Measurements from ENCODE around the gene ZNF609. TPM values are rescaled to one million over a fixed set of nuclear protein-coding genes. Genes with fewer than 3 reads are reported as not detected.

ZNF609 gene
- polyA plus RNA-seq, 1 donor from 2014 or later = 11.8 TPM

DNA sequence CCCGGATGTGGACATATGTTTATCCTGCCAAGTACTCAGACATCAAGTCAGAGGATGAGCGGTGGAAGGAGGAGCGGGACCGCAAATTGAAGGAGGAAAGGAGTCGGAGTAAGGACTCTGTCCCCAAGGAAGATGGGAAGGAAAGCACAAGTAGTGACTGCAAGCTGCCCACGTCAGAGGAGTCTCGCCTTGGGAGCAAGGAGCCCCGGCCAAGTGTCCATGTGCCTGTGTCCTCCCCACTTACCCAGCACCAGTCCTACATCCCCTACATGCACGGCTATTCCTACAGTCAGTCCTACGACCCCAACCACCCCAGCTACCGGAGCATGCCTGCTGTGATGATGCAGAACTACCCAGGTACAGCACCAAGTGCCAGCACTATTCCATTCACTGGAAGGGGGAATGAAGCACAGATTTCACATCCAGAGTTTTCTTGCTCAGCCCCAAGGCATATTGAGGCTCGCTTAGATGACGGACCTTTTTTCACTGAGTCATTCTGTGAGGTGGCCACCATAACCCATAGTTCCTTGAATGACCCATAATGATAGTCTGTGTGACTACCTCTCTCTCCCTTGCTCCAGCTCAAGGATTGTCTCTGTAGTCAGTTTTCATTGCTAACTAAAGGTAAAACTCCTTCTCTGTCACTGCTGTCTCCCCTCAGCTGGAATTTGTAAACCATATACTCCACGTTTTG is 217.9 kb downstream of the ZNF609 start:
- Histone ChIP-seq H4K20me1 (ENCODE audit: insufficient read depth) (no peaks in the 10 kb centered on the region), H3K9me3 (ENCODE audit: low read length) (no peaks in the 10 kb centered on the region), H3K27ac (ENCODE audit: low read length) (no peak overlapping the region), H3K4me3 (ENCODE audit: low read length) (no peak overlapping the region), H3F3A (ENCODE audit: insufficient read depth, low read length, poor library complexity, severe bottlenecking) (no peaks in the 10 kb centered on the region), H3K79me2 (replicated peaks; ENCODE audit: insufficient read depth, low read length) (no peaks in the 10 kb centered on the region), H3K9ac (ENCODE audit: low read length) (no peak overlapping the region), H3K27me3 (ENCODE audit: insufficient read depth, low read depth, low read length) (no peaks in the 10 kb centered on the region), H3K4me2 (ENCODE audit: low read length) (no peak overlapping the region), H2AFZ (ENCODE audit: low read depth, low read length) (no peak overlapping the region), H3K9me2 (ENCODE audit: insufficient read depth, low read length) (no peaks in the 10 kb centered on the region), H3K36me3 (ENCODE audit: insufficient read depth, low read length) (peaks cover 3% of the 10 kb centered on the region)
- no peak for TF ChIP-seq SMC3 (conservative IDR thresholded peaks at IDR 0.05; ENCODE audit: poor library complexity)
- TF ChIP-seq EZH2 (IDR thresholded peaks at IDR 0.05; ENCODE audit: borderline replicate concordance, insufficient read depth, low read length, poor library complexity, severe bottlenecking) = no peak
- TF ChIP-seq POLR2AphosphoS5 (IDR thresholded peaks at IDR 0.05) = no peak
- no peak for TF ChIP-seq TAF1 (IDR thresholded peaks at IDR 0.05; ENCODE audit: low read depth)
- no peak for TF ChIP-seq EP300 (conservative IDR thresholded peaks at IDR 0.05; ENCODE audit: poor library complexity, severe bottlenecking)
- TF ChIP-seq, protein P1, sequence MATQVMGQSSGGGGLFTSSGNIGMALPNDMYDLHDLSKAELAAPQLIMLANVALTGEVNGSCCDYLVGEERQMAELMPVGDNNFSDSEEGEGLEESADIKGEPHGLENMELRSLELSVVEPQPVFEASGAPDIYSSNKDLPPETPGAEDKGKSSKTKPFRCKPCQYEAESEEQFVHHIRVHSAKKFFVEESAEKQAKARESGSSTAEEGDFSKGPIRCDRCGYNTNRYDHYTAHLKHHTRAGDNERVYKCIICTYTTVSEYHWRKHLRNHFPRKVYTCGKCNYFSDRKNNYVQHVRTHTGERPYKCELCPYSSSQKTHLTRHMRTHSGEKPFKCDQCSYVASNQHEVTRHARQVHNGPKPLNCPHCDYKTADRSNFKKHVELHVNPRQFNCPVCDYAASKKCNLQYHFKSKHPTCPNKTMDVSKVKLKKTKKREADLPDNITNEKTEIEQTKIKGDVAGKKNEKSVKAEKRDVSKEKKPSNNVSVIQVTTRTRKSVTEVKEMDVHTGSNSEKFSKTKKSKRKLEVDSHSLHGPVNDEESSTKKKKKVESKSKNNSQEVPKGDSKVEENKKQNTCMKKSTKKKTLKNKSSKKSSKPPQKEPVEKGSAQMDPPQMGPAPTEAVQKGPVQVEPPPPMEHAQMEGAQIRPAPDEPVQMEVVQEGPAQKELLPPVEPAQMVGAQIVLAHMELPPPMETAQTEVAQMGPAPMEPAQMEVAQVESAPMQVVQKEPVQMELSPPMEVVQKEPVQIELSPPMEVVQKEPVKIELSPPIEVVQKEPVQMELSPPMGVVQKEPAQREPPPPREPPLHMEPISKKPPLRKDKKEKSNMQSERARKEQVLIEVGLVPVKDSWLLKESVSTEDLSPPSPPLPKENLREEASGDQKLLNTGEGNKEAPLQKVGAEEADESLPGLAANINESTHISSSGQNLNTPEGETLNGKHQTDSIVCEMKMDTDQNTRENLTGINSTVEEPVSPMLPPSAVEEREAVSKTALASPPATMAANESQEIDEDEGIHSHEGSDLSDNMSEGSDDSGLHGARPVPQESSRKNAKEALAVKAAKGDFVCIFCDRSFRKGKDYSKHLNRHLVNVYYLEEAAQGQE (IDR thresholded peaks at IDR 0.05; ENCODE audit: borderline replicate concordance) = no peak
- TF ChIP-seq, protein P2, sequence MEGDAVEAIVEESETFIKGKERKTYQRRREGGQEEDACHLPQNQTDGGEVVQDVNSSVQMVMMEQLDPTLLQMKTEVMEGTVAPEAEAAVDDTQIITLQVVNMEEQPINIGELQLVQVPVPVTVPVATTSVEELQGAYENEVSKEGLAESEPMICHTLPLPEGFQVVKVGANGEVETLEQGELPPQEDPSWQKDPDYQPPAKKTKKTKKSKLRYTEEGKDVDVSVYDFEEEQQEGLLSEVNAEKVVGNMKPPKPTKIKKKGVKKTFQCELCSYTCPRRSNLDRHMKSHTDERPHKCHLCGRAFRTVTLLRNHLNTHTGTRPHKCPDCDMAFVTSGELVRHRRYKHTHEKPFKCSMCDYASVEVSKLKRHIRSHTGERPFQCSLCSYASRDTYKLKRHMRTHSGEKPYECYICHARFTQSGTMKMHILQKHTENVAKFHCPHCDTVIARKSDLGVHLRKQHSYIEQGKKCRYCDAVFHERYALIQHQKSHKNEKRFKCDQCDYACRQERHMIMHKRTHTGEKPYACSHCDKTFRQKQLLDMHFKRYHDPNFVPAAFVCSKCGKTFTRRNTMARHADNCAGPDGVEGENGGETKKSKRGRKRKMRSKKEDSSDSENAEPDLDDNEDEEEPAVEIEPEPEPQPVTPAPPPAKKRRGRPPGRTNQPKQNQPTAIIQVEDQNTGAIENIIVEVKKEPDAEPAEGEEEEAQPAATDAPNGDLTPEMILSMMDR (IDR thresholded peaks at IDR 0.05; ENCODE audit: poor library complexity, severe bottlenecking) = no peak
- no peak for TF ChIP-seq RAD21 (conservative IDR thresholded peaks at IDR 0.05)

DNA sequence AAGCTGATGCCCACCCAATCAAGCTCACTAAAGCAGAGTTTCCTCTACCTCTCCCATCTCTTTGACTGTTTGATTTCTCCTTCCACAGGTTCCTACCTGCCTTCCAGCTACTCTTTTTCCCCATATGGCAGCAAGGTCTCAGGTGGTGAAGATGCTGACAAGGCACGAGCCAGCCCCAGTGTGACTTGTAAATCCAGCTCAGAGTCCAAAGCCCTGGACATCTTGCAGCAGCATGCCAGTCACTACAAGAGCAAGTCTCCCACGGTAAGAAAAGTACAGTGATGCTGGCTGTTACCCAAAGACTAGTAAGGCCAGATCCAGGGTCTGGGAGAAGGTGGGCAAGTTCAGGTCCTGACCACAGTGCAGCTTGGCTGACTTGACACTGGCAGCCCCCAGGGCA is 219.7 kb downstream of the ZNF609 start:
- Histone ChIP-seq H3K9me3 (ENCODE audit: low read length) (no peaks in the 10 kb centered on the region), H3K9me2 (ENCODE audit: insufficient read depth, low read length) (no peaks in the 10 kb centered on the region), H4K20me1 (ENCODE audit: insufficient read depth) (no peaks in the 10 kb centered on the region), H3K36me3 (ENCODE audit: insufficient read depth, low read length) (peaks cover 9% of the 10 kb centered on the region), H3K27me3 (ENCODE audit: insufficient read depth, low read depth, low read length) (no peaks in the 10 kb centered on the region), H3K27ac (ENCODE audit: low read length) (no peak overlapping the region), H3F3A (ENCODE audit: insufficient read depth, low read length, poor library complexity, severe bottlenecking) (no peaks in the 10 kb centered on the region), H3K4me2 (ENCODE audit: low read length) (no peak overlapping the region), H3K4me3 (ENCODE audit: low read length) (no peak overlapping the region), H3K9ac (ENCODE audit: low read length) (no peak overlapping the region), H2AFZ (ENCODE audit: low read depth, low read length) (no peak overlapping the region), H3K79me2 (replicated peaks; ENCODE audit: insufficient read depth, low read length) (no peaks in the 10 kb centered on the region)
- TF ChIP-seq, protein P1 (IDR thresholded peaks at IDR 0.05; ENCODE audit: borderline replicate concordance) = no peak
- TF ChIP-seq EZH2 (IDR thresholded peaks at IDR 0.05; ENCODE audit: borderline replicate concordance, insufficient read depth, low read length, poor library complexity, severe bottlenecking) (no peak), MXI1 (conservative IDR thresholded peaks at IDR 0.05; ENCODE audit: poor library complexity, severe bottlenecking) (no peak), EP300 (conservative IDR thresholded peaks at IDR 0.05; ENCODE audit: poor library complexity, severe bottlenecking) (no peak), RAD21 (conservative IDR thresholded peaks at IDR 0.05) (no peak), TAF1 (IDR thresholded peaks at IDR 0.05; ENCODE audit: low read depth) (no peak), POLR2AphosphoS5 (IDR thresholded peaks at IDR 0.05) (no peak), SMC3 (conservative IDR thresholded peaks at IDR 0.05; ENCODE audit: poor library complexity) (no peak)
- TF ChIP-seq, protein P2 (IDR thresholded peaks at IDR 0.05; ENCODE audit: poor library complexity, severe bottlenecking) = no peak

All from neural cell (in vitro differentiated cells).